Adrenal gland (tissue), 12 donors: ENCODE results near the gene LDB1. TPM values are rescaled to one million over a fixed set of nuclear protein-coding genes. Genes with fewer than 3 reads are reported as not detected.
A peak's percentile ranks its signal among the peaks of the same experiment; 100 is the strongest.

Source experiments
- DNase-seq, 7 donors: peaks; one replicate each; pipeline ENCODE4 v3.0.0-alpha.2; 2019 to 2020
- H3K27ac ChIP-seq, 5 donors: fragments of 200-600 bp; sonication (generic) in 4 of 5; 1 replicate in 3 of 5; 2 replicates in 2 of 5; pipeline versions ENCODE4 v1.5.1 to v1.8.0; 2016 to 2020; ENCODE audit warnings: mild to moderate bottlenecking in 1 of 5
- H3K27me3 ChIP-seq: fragments of 200-600 bp; 2 replicates; pipeline ENCODE4 v1.8.0; 2021
- H3K36me3 ChIP-seq, 2 donors: fragments of 200-600 bp; replicated peaks in 1 of 2; 1 replicate in 1 of 2; 2 replicates in 1 of 2; pipeline versions ENCODE4 v1.5.1 to v1.8.0; 2018 to 2022
- H3K4me1 ChIP-seq, 2 donors: fragments of 200-600 bp; replicated peaks in 1 of 2; 1 replicate in 1 of 2; 2 replicates in 1 of 2; pipeline versions ENCODE4 v1.5.1 to v1.8.0; 2018 to 2021
- H3K4me3 ChIP-seq, 4 donors: fragments of 200-600 bp; sonication (generic) in 3 of 4; one replicate each; pipeline ENCODE4 v1.5.1; 2016 to 2018
- H3K9me3 ChIP-seq, 3 donors: fragments of 200-600 bp; sonication (generic) in 1 of 3; replicated peaks in 1 of 3; 1 replicate in 2 of 3; 2 replicates in 1 of 3; pipeline versions ENCODE4 v1.5.1 to v1.8.0; 2016 to 2021
- POLR2A ChIP-seq, 2 donors: fragments of 450-650 bp; IDR thresholded peaks; one replicate each; pipeline ENCODE4 v1.6.1; 2017; ENCODE audit warnings: antibody characterized with exemption in 2 of 2, mild to moderate bottlenecking in 2 of 2, moderate library complexity in 1 of 2
- WGBS, 4 donors: extraction: QIAGEN DNeasy Blood & Tissue Kit in 2 of 4; methylation state at CpG; one replicate each; pipeline versions ENCODE4 v1.1.5 to v1.1.7; 2013 to 2017; 5-methylcytosine and 5-hydroxymethylcytosine counted together
- intact Hi-C, 2 donors: fragments of 100-400 bp; cut with DNase I; formaldehyde crosslinking; loops; one replicate each; pipeline versions ENCODE4 v1.14.1 to v1.15.0; 2022 to 2023
- polyA plus RNA-seq, 3 donors: library from polyadenylated mRNA; stranded (reverse); fragments of 200-250 nt in 2 of 3; fragments of 350-450 nt in 1 of 3; fragmentation: Illumina TruSeq in 1 of 3; extraction: RNeasy Lipid Tissue Mini Kit (QIAGEN cat#74804) in 1 of 3; gene quantifications; one replicate each; pipeline ENCODE4 v1.2.3, GENCODE V29; 2013 to 2014
- total RNA-seq, 9 donors: library from RNA; depleted of rRNA in 4 of 9; stranded (reverse); fragments of >200 nt in 4 of 9; fragments of 120-200 nt in 1 of 9; fragmentation: NEBNext Ultra II Directional in 1 of 9; extraction: Animal tissue kit (Norgen Biotek cat#: 25700) in 1 of 9; gene quantifications; one replicate each; pipeline versions ENCODE4 v1.1.0 to v1.2.4, GENCODE V29; 2013 to 2023
- TF ChIP-seq, protein P1 (sequence below), 6 experiments: fragments of 450-650 bp in 4 of 6; fragments of 200-600 bp in 2 of 6; sonication (generic) in 1 of 6; IDR thresholded peaks; 1 replicate in 5 of 6; 2 replicates in 1 of 6; pipeline versions ENCODE4 v1.5.1 to v1.8.0; 2016 to 2021; ENCODE audit warnings: antibody characterized with exemption in 6 of 6, mild to moderate bottlenecking in 2 of 6, moderate library complexity in 1 of 6
- donor health status: healthy with polysubstance abuse.
- donor health status: Bipolar disorder and iron deficiency.
- donor health status: DM: yes; HTN: yes; CAD: no.
- donor health status: DM: no; HTN: no; CAD: no.
- donor health status: DM: no; HTN: no; CAD: no.
- donor health status: DM: yes; HTN: yes; CAD: no.

LDB1 gene
- total and polyA plus RNA-seq, 12 donors = 24.1 to 76.9 (median 47.8) TPM

DNA sequence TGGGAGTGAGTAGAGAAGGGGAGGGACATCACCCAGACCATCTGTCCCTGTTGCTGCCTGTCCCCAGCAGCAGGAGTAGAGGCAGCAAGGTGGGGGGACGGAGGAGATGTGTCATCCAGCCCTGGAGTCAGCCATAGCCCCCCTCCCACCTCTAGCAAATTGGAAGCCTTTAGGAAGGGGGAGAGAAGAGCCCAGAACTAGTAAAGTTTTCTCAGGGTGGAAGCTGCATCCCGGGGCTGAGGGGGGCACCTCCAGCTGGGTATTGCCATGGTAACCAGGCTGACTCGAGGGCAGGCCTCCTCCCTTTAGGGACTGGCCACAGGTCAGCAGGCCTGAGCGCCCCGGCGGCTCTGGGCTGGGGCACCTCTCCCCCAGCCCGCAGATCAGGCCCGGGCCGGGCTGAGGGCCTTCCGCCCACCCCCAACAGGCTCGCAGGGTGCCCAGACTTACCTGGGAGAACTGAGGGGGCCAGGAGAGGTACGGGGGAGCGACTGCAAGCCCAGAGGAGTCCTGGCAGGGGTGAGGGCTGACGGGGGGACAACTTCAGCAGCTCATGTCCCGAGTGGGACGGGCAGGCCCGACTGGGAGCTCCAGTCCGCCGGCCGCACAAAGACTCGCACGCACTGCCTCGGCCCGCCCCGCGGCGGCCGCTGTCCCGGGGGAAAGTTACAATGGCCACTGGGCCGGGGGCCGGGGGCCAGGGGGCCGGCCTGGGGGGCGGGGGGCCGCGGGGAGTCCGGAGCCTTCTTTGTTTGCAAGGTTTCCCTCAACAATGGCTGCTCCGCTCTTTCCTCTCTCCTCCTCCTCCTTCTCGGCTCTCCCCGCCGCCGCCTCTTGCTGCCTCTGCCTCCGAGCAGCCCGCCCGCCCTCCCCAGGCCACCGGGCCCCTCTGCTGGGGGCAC is 6.0 kb downstream of the LDB1 start:
- Histone ChIP-seq H3K9me3 (no peaks in the 10 kb centered on the region), H3K36me3 (peaks cover 0 to 26% of the 10 kb centered on the region in 2 donors), H3K4me1 (peaks cover 53 to 65% of the 10 kb centered on the region in 2 donors), H3K4me3 (peak overlapping the region in 2 of 4 donors; percentile 67 to 79), H3K27ac (peak overlapping the region in 4 of 5 donors; percentile 74 to 99 (median 86)), H3K27me3 (no peaks in the 10 kb centered on the region)
- 0 to 7% (median 3%) methylated on average over 3 to 44 of the region's 45 CpGs for WGBS, 4 donors
- TF ChIP-seq, protein P1, sequence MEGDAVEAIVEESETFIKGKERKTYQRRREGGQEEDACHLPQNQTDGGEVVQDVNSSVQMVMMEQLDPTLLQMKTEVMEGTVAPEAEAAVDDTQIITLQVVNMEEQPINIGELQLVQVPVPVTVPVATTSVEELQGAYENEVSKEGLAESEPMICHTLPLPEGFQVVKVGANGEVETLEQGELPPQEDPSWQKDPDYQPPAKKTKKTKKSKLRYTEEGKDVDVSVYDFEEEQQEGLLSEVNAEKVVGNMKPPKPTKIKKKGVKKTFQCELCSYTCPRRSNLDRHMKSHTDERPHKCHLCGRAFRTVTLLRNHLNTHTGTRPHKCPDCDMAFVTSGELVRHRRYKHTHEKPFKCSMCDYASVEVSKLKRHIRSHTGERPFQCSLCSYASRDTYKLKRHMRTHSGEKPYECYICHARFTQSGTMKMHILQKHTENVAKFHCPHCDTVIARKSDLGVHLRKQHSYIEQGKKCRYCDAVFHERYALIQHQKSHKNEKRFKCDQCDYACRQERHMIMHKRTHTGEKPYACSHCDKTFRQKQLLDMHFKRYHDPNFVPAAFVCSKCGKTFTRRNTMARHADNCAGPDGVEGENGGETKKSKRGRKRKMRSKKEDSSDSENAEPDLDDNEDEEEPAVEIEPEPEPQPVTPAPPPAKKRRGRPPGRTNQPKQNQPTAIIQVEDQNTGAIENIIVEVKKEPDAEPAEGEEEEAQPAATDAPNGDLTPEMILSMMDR (IDR thresholded peaks at IDR 0.05) = no peak
- no peak for TF ChIP-seq POLR2A (IDR thresholded peaks at IDR 0.05)
- DNase-seq = peak in 3 of 7 donors; percentile 24 to 47 (median 40)
- intact Hi-C loops = no loop called here

DNA sequence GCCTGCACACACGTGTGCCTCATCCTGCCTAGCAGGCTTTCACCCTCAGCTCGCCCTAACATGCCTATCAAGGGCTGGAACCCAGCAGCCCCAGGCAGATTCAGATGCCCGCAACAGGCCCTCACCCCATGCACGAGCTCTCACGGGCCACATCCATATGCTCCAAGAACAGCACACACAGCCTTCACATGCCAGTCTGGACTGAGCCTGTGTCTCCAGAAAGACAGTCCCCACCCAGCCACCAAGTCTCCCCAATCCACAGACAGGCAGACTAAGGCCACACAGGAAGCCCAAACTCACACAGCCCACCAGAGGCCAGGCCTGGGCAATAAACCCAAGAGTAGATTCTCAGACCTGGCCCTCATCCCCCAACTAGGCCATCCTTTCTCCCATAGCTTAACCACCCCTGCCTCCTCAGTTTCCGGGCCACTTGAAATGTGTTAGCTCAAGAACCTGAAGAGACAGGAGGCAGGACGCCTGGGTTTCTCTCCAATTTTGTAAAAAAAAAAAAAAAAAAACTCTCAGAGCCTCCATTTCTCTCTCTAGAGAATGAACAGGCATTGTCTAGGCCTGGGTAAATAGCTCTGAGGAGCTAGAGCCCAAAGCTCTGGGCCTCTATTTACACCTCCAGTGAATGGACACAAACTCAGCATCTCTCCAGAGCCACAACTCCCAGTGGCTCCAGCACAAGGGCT is 6.8 kb downstream of the LDB1 start:
- peaks cover 45 to 58% of the 10 kb centered on the region in 2 donors for H3K4me1 ChIP-seq
- no peaks in the 10 kb centered on the region for H3K27me3 ChIP-seq
- DNase-seq = no peak
- intact Hi-C loops = no loop called here
- no peaks in the 10 kb centered on the region for H3K9me3 ChIP-seq
- H3K36me3 ChIP-seq = peaks cover 0 to 34% of the 10 kb centered on the region in 2 donors
- 53 to 64% (median 55%) methylated on average over 2 to 7 of the region's 7 CpGs for WGBS, 4 donors
- no peak for TF ChIP-seq POLR2A (IDR thresholded peaks at IDR 0.05)
- TF ChIP-seq, protein P1 (IDR thresholded peaks at IDR 0.05) = no peak
- H3K4me3 ChIP-seq = peak overlapping the region in 2 of 4 donors; percentile 67 to 79
- H3K27ac ChIP-seq = peak overlapping the region in 1 of 5 donors; percentile 96

DNA sequence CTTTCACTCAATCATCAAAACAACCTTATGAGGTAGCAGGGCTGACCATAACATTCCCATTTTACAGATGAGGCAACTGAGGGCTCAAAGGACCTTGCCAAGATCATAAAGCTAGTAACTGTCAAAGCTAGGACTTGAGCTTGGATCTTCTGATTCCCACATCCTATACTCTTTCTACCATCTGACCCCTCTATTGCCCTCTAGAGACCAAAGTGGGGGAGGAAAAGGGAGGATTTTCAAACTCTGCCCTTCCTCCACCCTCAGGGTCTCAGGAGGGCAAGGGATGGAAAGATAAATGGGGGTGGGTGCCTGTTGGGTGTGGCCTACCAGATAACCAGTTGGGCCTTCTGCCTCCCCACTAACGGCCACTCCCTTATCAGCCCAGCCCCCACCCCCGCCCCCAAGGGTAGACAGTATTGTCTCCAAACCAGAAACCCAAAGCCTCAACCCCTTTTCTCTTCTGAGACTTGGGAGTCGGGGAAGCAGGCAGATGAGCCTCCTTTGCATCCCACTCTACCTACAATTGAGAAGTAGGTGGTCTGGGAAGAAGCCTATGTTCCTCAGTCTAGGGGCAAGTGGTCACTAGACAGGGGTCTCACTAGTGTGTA is 7.9 kb downstream of the LDB1 start:
- Histone ChIP-seq H3K27ac (no peak overlapping the region), H3K36me3 (peaks cover 0 to 45% of the 10 kb centered on the region in 2 donors), H3K27me3 (no peaks in the 10 kb centered on the region), H3K4me3 (no peak overlapping the region), H3K4me1 (peaks cover 34 to 47% of the 10 kb centered on the region in 2 donors), H3K9me3 (no peaks in the 10 kb centered on the region)
- DNase-seq = no peak
- TF ChIP-seq, protein P1 (IDR thresholded peaks at IDR 0.05) = no peak
- TF ChIP-seq POLR2A (IDR thresholded peaks at IDR 0.05) = no peak
- WGBS, 4 donors = 53 to 61% (median 57%) methylated on average over 2 to 3 of the region's 3 CpGs
- intact Hi-C loops = no loop called here

DNA sequence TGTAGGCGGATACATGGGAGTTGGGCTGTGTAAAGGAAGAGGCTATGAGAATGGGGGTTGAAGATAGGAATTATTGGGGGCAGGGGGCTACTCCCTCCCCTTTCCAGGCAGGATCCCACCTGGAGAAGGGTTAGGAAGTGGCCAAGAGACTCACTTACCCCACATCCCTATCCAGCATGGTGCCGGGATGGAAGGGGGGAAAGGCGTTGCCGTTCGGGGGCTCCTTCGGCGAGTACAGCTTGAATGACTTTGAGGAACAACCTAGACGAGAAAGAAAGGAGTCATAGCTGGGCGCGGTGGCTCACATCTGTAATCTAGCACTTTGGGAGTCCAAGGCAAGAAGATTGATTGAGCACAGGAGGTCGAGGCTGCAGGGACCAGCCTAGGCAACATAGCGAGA is 8.9 kb downstream of the LDB1 start:
- Histone ChIP-seq H3K9me3 (no peaks in the 10 kb centered on the region), H3K4me3 (no peak overlapping the region), H3K27ac (no peak overlapping the region), H3K27me3 (no peaks in the 10 kb centered on the region), H3K4me1 (peaks cover 24 to 37% of the 10 kb centered on the region in 2 donors), H3K36me3 (peaks cover 0 to 53% of the 10 kb centered on the region in 2 donors)
- no peak for TF ChIP-seq POLR2A (IDR thresholded peaks at IDR 0.05)
- TF ChIP-seq, protein P1 (IDR thresholded peaks at IDR 0.05) = no peak
- intact Hi-C loops = no loop called here
- no peak for DNase-seq
- 85 to 92% (median 89%) methylated on average over 12 of the region's 12 CpGs for WGBS, 4 donors
